Pancreas (tissue), 10 donors: ENCODE measurements around the gene ALDH4A1. TPM values are rescaled to one million over a fixed set of nuclear protein-coding genes. Genes with fewer than 3 reads are reported as not detected.
A peak's percentile ranks its signal among the peaks of the same experiment; 100 is the strongest.

Source experiments
- ATAC-seq, 4 donors: fragments of 200-7000 bp; cut with Tn5 transposase; one replicate each; pipeline versions ENCODE4 v1.8.0 to v1.9.1; 2020; ENCODE audit warnings: mild to moderate bottlenecking in 4 of 4, moderate library complexity in 4 of 4
- DNase-seq, 6 donors: peaks; one replicate each; pipeline ENCODE4 v3.0.0-alpha.2; 2020
- FAIRE-seq: peaks from 2 replicates; lab custom pipeline; 2012; peaks lifted over from hg19 to GRCh38; lab: Jason Lieb, UNC
- H3K27ac ChIP-seq, 4 donors: fragments of 200-600 bp; sonication (generic); 1 replicate in 3 of 4; 2 replicates in 1 of 4; pipeline versions ENCODE4 v1.5.0 to v1.8.0; 2020
- H3K27me3 ChIP-seq, 4 donors: fragments of 200-600 bp; one replicate each; pipeline ENCODE4 v1.8.0; 2021
- H3K36me3 ChIP-seq, 3 donors: fragments of 200-600 bp; sonication (generic) in 1 of 3; one replicate each; pipeline versions ENCODE4 v1.5.0 to v1.8.0; 2020 to 2021
- H3K4me1 ChIP-seq, 3 donors: fragments of 200-600 bp; one replicate each; pipeline ENCODE4 v1.8.0; 2021
- H3K4me3 ChIP-seq, 4 donors: fragments of 200-600 bp; sonication (generic) in 2 of 4; one replicate each; pipeline versions ENCODE4 v1.5.0 to v1.8.0; 2020 to 2021
- H3K9me3 ChIP-seq, 4 donors: fragments of 200-600 bp; one replicate each; pipeline ENCODE4 v1.8.0; 2021
- WGBS, 2 donors: extraction: QIAGEN DNeasy Blood & Tissue Kit; methylation state at CpG; one replicate each; pipeline ENCODE4 v1.1.7; 2013; 5-methylcytosine and 5-hydroxymethylcytosine counted together
- intact Hi-C, 3 donors: fragments of 100-400 bp; cut with DNase I; formaldehyde crosslinking; loops; one replicate each; pipeline versions ENCODE4 v1.11.1 to v1.14.2; 2022
- polyA plus RNA-seq, 2 donors: library from polyadenylated mRNA; stranded (reverse); fragments of 200-250 nt; gene quantifications; one replicate each; pipeline ENCODE4 v1.2.3, GENCODE V29; 2013
- total RNA-seq, 6 donors: library from RNA; stranded (reverse); fragmentation: NEBNext Ultra II Directional in 4 of 6; extraction: Animal tissue kit (Norgen Biotek cat#: 25700) in 4 of 6; gene quantifications; one replicate each; pipeline versions ENCODE4 v1.2.1 to v1.2.4, GENCODE V29; 2021 to 2023
- TF ChIP-seq, protein P1 (sequence below), 4 donors: fragments of 200-600 bp; sonication (generic) in 3 of 4; IDR thresholded peaks; one replicate each; pipeline versions ENCODE4 v1.5.0 to v1.8.0; 2021; ENCODE audit warnings: antibody characterized with exemption in 4 of 4
- donor health status: healthy with polysubstance abuse.
- donor health status: DM: no; HTN: no; CAD: no; lungs with moderate emphysema.
- donor health status: DM: no; HTN: no; CAD: no.
- donor health status: control.
- donor health status: control.
- donor health status: Bipolar disorder and iron deficiency.
- donor health status: DM: yes; HTN: yes; CAD: no.
- donor health status: DM: no; HTN: no; CAD: no.
- donor health status: DM: no; HTN: no; CAD: no.
- donor health status: DM: yes; HTN: yes; CAD: no.

Gene ALDH4A1
- total and polyA plus RNA-seq, 8 donors = 1.4 to 7.6 (median 4.4) TPM

DNA sequence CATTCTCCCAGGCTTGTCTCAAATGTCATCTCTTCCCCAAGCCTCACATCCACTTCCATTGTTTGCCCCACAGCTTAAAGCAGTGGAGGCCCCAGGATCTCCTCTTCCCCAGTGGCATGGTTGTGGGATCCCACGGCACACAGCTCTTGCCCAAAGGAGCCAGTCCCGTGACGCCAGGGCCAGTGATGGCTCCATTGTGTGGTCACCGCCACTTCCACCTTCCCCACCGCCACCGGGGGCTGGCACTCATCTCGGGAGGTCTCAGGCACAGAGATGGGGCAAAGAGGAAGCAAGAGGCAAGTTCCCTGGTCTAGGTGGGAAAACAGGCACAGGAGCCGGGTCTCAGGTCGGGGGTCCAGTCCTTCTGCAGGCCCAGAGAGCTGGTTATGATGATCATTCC is 22.9 kb upstream of the ALDH4A1 start:
- 95 to 97% methylated on average over 9 of the region's 9 CpGs for WGBS, 2 donors
- H3K9me3 ChIP-seq = no peaks in the 10 kb centered on the region
- no peak overlapping the region for H3K4me3 ChIP-seq
- DNase-seq = peak in 1 of 6 donors; percentile 46
- no peak for FAIRE-seq
- no peak overlapping the region for H3K27ac ChIP-seq
- TF ChIP-seq, protein P1, sequence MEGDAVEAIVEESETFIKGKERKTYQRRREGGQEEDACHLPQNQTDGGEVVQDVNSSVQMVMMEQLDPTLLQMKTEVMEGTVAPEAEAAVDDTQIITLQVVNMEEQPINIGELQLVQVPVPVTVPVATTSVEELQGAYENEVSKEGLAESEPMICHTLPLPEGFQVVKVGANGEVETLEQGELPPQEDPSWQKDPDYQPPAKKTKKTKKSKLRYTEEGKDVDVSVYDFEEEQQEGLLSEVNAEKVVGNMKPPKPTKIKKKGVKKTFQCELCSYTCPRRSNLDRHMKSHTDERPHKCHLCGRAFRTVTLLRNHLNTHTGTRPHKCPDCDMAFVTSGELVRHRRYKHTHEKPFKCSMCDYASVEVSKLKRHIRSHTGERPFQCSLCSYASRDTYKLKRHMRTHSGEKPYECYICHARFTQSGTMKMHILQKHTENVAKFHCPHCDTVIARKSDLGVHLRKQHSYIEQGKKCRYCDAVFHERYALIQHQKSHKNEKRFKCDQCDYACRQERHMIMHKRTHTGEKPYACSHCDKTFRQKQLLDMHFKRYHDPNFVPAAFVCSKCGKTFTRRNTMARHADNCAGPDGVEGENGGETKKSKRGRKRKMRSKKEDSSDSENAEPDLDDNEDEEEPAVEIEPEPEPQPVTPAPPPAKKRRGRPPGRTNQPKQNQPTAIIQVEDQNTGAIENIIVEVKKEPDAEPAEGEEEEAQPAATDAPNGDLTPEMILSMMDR (IDR thresholded peaks at IDR 0.05) = no peak
- no peak for ATAC-seq
- H3K27me3 ChIP-seq = no peaks in the 10 kb centered on the region
- peaks cover 0 to 11% (median 0%) of the 10 kb centered on the region in 3 donors for H3K36me3 ChIP-seq
- intact Hi-C loops = no loop called here
- H3K4me1 ChIP-seq = peaks cover 8 to 37% (median 27%) of the 10 kb centered on the region in 3 donors

DNA sequence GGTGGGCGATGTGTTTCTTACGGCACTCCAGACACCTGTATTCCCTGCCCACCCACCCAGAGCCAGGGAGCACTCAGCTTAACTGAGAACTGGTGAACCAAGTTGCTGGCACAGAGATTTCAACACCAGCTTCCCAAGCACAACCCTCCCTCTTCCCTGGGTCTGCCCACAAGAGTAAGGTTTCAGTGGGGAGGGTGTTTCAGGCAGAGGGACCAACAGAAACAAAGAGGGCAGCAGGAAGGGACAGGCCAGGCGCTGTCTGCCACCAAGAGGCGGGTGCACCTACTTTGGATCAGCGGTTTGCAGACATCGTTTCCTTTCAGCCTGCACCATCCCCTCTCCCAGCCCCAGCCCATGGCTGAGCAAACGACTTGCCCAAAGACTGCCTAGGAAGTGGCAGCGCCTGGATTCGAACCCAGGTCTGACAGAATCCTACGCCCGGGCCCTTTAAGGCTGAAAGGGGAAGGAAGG is 21.9 kb upstream of the ALDH4A1 start:
- TF ChIP-seq, protein P1 (IDR thresholded peaks at IDR 0.05) = no peak
- H3K4me1 ChIP-seq = peaks cover 8 to 37% (median 27%) of the 10 kb centered on the region in 3 donors
- peak overlapping the region in 1 of 4 donors; percentile 27 for H3K27ac ChIP-seq
- no peak overlapping the region for H3K4me3 ChIP-seq
- peaks cover 0 to 14% (median 6%) of the 10 kb centered on the region in 3 donors for H3K36me3 ChIP-seq
- no peak for ATAC-seq
- intact Hi-C loops = no loop called here
- no peak for FAIRE-seq
- no peaks in the 10 kb centered on the region for H3K9me3 ChIP-seq
- no peaks in the 10 kb centered on the region for H3K27me3 ChIP-seq
- DNase-seq = peak in 1 of 6 donors; percentile 39
- WGBS, 2 donors = 63 to 67% methylated on average over 11 of the region's 11 CpGs

DNA sequence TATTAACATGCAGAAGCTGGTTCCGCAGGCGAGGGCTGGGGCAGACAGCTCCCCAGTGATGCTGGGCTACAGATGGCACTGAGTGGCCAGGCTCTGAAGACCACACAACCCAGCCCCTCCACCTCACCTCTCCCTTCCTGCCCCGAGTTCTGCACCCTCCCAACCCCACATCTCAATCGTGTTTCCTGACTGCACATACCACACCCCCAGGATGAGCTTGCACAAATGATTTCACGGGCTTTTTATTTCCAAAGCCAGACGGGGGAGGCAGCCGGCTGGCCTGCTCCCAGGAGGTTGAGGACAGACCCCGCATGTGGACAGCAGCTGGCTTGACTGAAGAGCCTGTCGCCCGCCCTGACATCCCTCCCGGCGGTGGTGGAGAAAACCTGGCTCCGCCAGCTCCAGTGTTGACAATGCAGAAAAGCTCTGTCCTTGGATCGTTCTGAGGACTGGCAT is 21.4 kb upstream of the ALDH4A1 start:
- peak overlapping the region in 1 of 4 donors; percentile 43 for H3K27ac ChIP-seq
- no peaks in the 10 kb centered on the region for H3K27me3 ChIP-seq
- H3K36me3 ChIP-seq = peaks cover 0 to 14% (median 6%) of the 10 kb centered on the region in 3 donors
- 45 to 47% methylated on average over 14 of the region's 14 CpGs for WGBS, 2 donors
- H3K9me3 ChIP-seq = no peaks in the 10 kb centered on the region
- H3K4me3 ChIP-seq = no peak overlapping the region
- H3K4me1 ChIP-seq = peaks cover 8 to 37% (median 27%) of the 10 kb centered on the region in 3 donors
- ATAC-seq (no peak), FAIRE-seq (no peak), DNase-seq (peak in 1 of 6 donors; percentile 51)
- intact Hi-C loops = no loop called here
- TF ChIP-seq, protein P1 (IDR thresholded peaks at IDR 0.05) = no peak

DNA sequence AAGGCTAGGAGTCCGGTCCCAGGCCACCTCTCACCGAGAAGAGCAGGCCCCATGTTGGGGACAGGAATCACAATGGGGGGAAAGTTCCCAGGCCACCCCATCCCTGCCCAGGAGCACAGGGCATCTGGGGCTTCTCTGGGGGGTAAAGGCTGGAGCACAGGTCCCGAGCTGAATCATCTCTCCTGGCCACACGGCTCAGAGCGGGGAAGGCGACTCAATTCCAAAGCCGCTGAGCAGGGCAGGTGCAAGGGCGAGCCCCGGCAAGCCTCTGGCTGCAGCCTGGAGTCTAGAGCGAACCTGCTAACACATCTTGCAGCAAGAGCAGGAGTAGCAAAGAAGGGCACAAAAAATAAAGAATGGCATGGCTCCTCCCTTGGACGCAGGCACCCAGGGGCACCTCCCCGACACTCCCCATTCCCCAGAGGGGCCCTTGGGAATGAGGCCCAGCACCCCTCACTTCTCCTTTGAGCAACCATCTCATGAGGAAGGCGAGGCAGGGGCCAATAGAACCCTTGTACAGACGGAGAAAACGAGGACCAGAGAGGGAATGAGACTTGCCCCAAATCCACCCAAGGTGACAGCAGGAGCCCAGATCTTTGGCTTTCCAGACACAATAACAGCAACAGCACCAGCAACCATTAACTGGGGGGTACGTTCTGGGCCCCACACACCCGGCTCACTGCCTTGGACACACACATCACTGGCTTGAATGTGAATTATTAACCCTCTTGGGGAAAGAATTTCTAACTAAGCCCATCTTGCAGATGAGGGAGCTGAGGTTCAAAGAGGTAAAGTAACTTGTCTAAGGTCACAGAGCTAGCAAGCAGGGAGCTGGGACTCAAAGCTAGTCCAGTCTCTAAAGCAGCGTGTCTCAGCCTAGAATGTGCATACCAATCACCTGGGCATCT is 20.7 kb upstream of the ALDH4A1 start:
- no peaks in the 10 kb centered on the region for H3K27me3 ChIP-seq
- peaks cover 0 to 19% (median 6%) of the 10 kb centered on the region in 3 donors for H3K36me3 ChIP-seq
- peak overlapping the region; percentile 29 to 65 (median 39) for H3K27ac ChIP-seq
- peak in 1 of 4 donors; percentile 2 for ATAC-seq
- H3K9me3 ChIP-seq = no peaks in the 10 kb centered on the region
- peaks cover 8 to 33% (median 27%) of the 10 kb centered on the region in 3 donors for H3K4me1 ChIP-seq
- no peak overlapping the region for H3K4me3 ChIP-seq
- FAIRE-seq = no peak
- 67 to 77% methylated on average over 18 of the region's 18 CpGs for WGBS, 2 donors
- DNase-seq = no peak
- TF ChIP-seq, protein P1 (IDR thresholded peaks at IDR 0.05) = no peak
- intact Hi-C loops = no loop called here
